Liver (tissue), 9 donors: ENCODE measurements around the gene DAPK1. TPM values are rescaled to one million over a fixed set of nuclear protein-coding genes. Genes with fewer than 3 reads are reported as not detected.

Experiments used
- DNase-seq: peaks from one replicate; pipeline ENCODE4 v3.0.0-alpha.2; 2017; ENCODE audit warnings: low spot score
- H3K27ac ChIP-seq, 2 donors: one replicate each; pipeline ENCODE4 v1.7.0; 2013; ENCODE audit warnings: inconsistent platforms in 2 of 2, low read length in 2 of 2, control low read depth in 1 of 2, low read depth in 1 of 2, mild to moderate bottlenecking in 1 of 2
- H3K27me3 ChIP-seq, 4 donors: one replicate each; pipeline versions ENCODE4 v1.6.1 to v1.7.0; 2013; ENCODE audit warnings: low read length in 3 of 4, inconsistent platforms in 1 of 4, mild to moderate bottlenecking in 1 of 4, moderate library complexity in 1 of 4; ENCODE audit not compliant: control insufficient read depth in 4 of 4, insufficient read depth in 4 of 4
- H3K36me3 ChIP-seq, 4 donors: one replicate each; pipeline versions ENCODE4 v1.6.1 to v1.7.0; 2013; ENCODE audit warnings: low read length in 3 of 4, mild to moderate bottlenecking in 3 of 4, low read depth in 1 of 4, moderate library complexity in 1 of 4; ENCODE audit not compliant: control insufficient read depth in 4 of 4, insufficient read depth in 3 of 4
- H3K4me1 ChIP-seq, 4 donors: one replicate each; pipeline versions ENCODE4 v1.6.1 to v1.7.0; 2013; ENCODE audit warnings: low read length in 3 of 4, mild to moderate bottlenecking in 3 of 4, moderate library complexity in 1 of 4; ENCODE audit not compliant: control insufficient read depth in 4 of 4, insufficient read depth in 4 of 4
- H3K4me3 ChIP-seq, 3 donors: one replicate each; pipeline versions ENCODE4 v1.6.1 to v1.7.0; 2013; ENCODE audit warnings: low read length in 3 of 3, control low read depth in 1 of 3, low read depth in 1 of 3, mild to moderate bottlenecking in 1 of 3
- H3K9ac ChIP-seq, 2 donors: one replicate each; pipeline ENCODE4 v1.7.0; 2013; ENCODE audit warnings: low read length in 2 of 2, mild to moderate bottlenecking in 2 of 2, moderate library complexity in 2 of 2, control low read depth in 1 of 2, low read depth in 1 of 2
- H3K9me3 ChIP-seq, 4 donors: one replicate each; pipeline versions ENCODE4 v1.6.1 to v1.7.0; 2013; ENCODE audit warnings: low read length in 3 of 4; ENCODE audit not compliant: control insufficient read depth in 4 of 4
- ATF3 ChIP-seq: IDR thresholded peaks from 2 replicates; pipeline ENCODE4 v1.6.1; 2016; ENCODE audit warnings: antibody characterized with exemption
- CTCF ChIP-seq: fragments of 150-350 bp; IDR thresholded peaks from 2 replicates; pipeline ENCODE4 v1.5.1; 2017; ENCODE audit warnings: improper control_type of control experiment, low read depth, low read length; ENCODE audit not compliant: missing input control
- EGR1 ChIP-seq, 2 donors: IDR thresholded peaks; 2 replicates each; pipeline ENCODE4 v1.6.1; 2016 to 2018; ENCODE audit warnings: antibody characterized with exemption in 2 of 2, low read depth in 2 of 2
- FOXA1 ChIP-seq: IDR thresholded peaks from 2 replicates; pipeline ENCODE4 v1.6.1; 2016; ENCODE audit warnings: antibody characterized with exemption
- FOXA2 ChIP-seq: IDR thresholded peaks from 2 replicates; pipeline ENCODE4 v1.6.1; 2016; ENCODE audit warnings: antibody characterized with exemption
- GABPA ChIP-seq, 2 donors: IDR thresholded peaks in 1 of 2; conservative IDR thresholded peaks in 1 of 2; 2 replicates each; pipeline ENCODE4 v1.6.1; 2016; ENCODE audit warnings: antibody characterized with exemption in 2 of 2, mild to moderate bottlenecking in 1 of 2, moderate library complexity in 1 of 2
- HNF4A ChIP-seq, 2 donors: conservative IDR thresholded peaks; 2 replicates each; pipeline ENCODE4 v1.6.1; 2016; ENCODE audit warnings: antibody characterized with exemption in 2 of 2, mild to moderate bottlenecking in 2 of 2
- HNF4G ChIP-seq: IDR thresholded peaks from 2 replicates; pipeline ENCODE4 v1.6.1; 2016; ENCODE audit warnings: antibody characterized with exemption
- JUND ChIP-seq, 2 donors: IDR thresholded peaks; 2 replicates each; pipeline ENCODE4 v1.6.1; 2016; ENCODE audit warnings: antibody characterized with exemption in 2 of 2
- MAX ChIP-seq: IDR thresholded peaks from 2 replicates; pipeline ENCODE4 v1.6.1; 2016; ENCODE audit warnings: antibody characterized with exemption
- NR2F2 ChIP-seq: IDR thresholded peaks from 2 replicates; pipeline ENCODE4 v1.6.1; 2016; ENCODE audit warnings: antibody characterized with exemption
- RAD21 ChIP-seq, 2 donors: IDR thresholded peaks; 2 replicates each; pipeline ENCODE4 v1.6.1; 2016; ENCODE audit warnings: antibody characterized with exemption in 2 of 2, mild to moderate bottlenecking in 2 of 2
- REST ChIP-seq: IDR thresholded peaks from 2 replicates; pipeline ENCODE4 v1.6.1; 2016; ENCODE audit warnings: antibody characterized with exemption, mild to moderate bottlenecking
- RXRA ChIP-seq, 2 donors: IDR thresholded peaks; 2 replicates each; pipeline ENCODE4 v1.6.1; 2017 to 2018; ENCODE audit warnings: antibody characterized with exemption in 2 of 2, mild to moderate bottlenecking in 1 of 2
- SP1 ChIP-seq: IDR thresholded peaks from 2 replicates; pipeline ENCODE4 v1.6.1; 2018; ENCODE audit warnings: antibody characterized with exemption, mild to moderate bottlenecking
- TAF1 ChIP-seq: conservative IDR thresholded peaks from 2 replicates; pipeline ENCODE4 v1.6.1; 2016; ENCODE audit warnings: antibody characterized with exemption, mild to moderate bottlenecking
- YY1 ChIP-seq: IDR thresholded peaks from 2 replicates; pipeline ENCODE4 v1.6.1; 2016; ENCODE audit warnings: antibody characterized with exemption, mild to moderate bottlenecking
- ZBTB33 ChIP-seq: IDR thresholded peaks from 2 replicates; pipeline ENCODE4 v1.6.1; 2016; ENCODE audit warnings: antibody characterized with exemption
- WGBS: extraction: QIAGEN DNeasy Blood & Tissue Kit; methylation state at CpG from one replicate; pipeline ENCODE4 v1.1.7; 2013; 5-methylcytosine and 5-hydroxymethylcytosine counted together
- polyA plus RNA-seq, 2 donors: library from polyadenylated mRNA; stranded (reverse) in 1 of 2; unstranded in 1 of 2; fragments of 200-250 nt in 1 of 2; fragments of >200 nt in 1 of 2; fragmentation: Nextera tagmentation in 1 of 2; extraction: Ambion mirVana in 1 of 2; gene quantifications; one replicate each; pipeline versions ENCODE4 v1.2.1 to v1.2.3, GENCODE V29; 2013 to 2015
- total RNA-seq, 2 donors: library from RNA; depleted of rRNA; stranded (reverse); fragments of >200 nt; gene quantifications; one replicate each; pipeline ENCODE4 v1.2.3, GENCODE V29; 2014
- donor health status: healthy.
- donor health status: healthy.
- donor health status: healthy.
- donor health status: healthy.
- donor health status: healthy.

DAPK1 gene
- total and polyA plus RNA-seq, 4 donors: 14.0 to 40.8 (median 21.8) TPM

DNA sequence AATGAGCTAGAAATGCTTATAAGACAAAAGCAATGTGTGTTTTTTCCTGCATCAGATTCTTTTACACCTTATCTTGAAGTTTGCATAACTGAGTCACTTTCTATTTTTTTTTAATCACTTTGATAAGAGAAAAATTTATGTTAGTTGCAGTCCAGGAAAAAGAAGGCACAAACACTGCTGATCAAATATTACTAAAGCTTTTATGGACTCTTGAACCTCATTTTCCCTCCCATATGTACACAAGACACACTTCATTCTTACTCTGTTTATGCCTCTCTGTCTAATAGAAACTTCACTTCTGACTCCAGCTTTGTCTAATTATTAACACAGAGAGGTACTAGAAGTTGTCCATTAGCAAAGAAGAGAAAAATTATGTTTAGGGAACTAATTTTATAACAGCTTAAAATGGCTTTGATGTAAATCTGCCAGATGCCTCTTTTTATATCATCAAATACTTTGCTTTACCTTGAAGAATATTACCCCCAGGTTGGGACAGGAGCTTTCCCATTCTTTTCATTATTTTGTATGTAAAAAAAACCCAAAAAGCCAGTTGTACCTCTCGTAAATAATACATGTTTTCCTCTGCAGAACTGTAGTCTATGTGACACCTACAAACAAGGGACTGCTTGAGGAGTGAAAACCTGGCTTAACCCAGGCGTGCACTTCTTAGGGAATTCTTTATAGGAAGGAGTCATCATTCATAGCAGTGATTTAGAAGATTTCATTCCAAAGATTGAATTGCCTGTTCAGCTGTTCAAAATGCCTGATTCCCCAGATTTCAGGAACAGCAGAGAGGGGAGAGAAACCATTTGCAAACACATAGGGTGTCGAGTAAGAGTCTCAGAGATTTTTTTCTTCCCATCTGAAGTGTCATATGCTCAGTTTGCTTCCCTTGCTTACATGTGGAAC is 72.6 kb downstream of the DAPK1 start:
- peak in 1 of 2 donors; percentile 45 for TF ChIP-seq EGR1 (IDR thresholded peaks at IDR 0.05; ENCODE audit: low read depth in 2 of 2)
- peak; percentile 95 for TF ChIP-seq HNF4A (conservative IDR thresholded peaks at IDR 0.05)
- TF ChIP-seq ZBTB33: peak; percentile 44
- TF ChIP-seq FOXA1: peak; percentile 91
- TF ChIP-seq HNF4G: peak; percentile 57
- TF ChIP-seq RXRA (IDR thresholded peaks at IDR 0.05): peak; percentile 68 to 86
- TF ChIP-seq NR2F2: no peak
- TF ChIP-seq SP1: peak; percentile 92
- no peak for TF ChIP-seq GABPA (IDR thresholded peaks at IDR 0.05 in 1 of 2, conservative IDR thresholded peaks at IDR 0.05 in 1 of 2)
- TF ChIP-seq RAD21 (IDR thresholded peaks at IDR 0.05): peak; percentile 44 to 55
- no peak for TF ChIP-seq YY1
- TF ChIP-seq JUND (IDR thresholded peaks at IDR 0.05): peak; percentile 86 to 87
- TF ChIP-seq ATF3: peak; percentile 39
- peak; percentile 97 for TF ChIP-seq FOXA2
- no peak for TF ChIP-seq TAF1
- no peak for TF ChIP-seq CTCF
- peak; percentile 25 for TF ChIP-seq REST
- peak; percentile 31 for TF ChIP-seq MAX
- Histone ChIP-seq H3K27ac (peak overlapping the region; percentile 71 to 83), H3K27me3 (no peaks in the 10 kb centered on the region), H3K9me3 (no peaks in the 10 kb centered on the region), H3K9ac (peak overlapping the region; percentile 64 to 76), H3K36me3 (peaks cover 0 to 6% (median 1%) of the 10 kb centered on the region in 4 donors), H3K4me1 (peaks cover 24 to 80% (median 72%) of the 10 kb centered on the region in 4 donors), H3K4me3 (no peak overlapping the region)
- DNase-seq: no peak
- 16% methylated on average over 3 of the region's 3 CpGs for WGBS
